Activated CD4-positive, CD25-positive, alpha-beta regulatory T cell treated with anti-CD3 and anti-CD28 coated beads, Interleukin-2, amount 50 U/mL, for 24 hours (primary cell): ENCODE measurements around the gene MREG.
A peak's percentile ranks its signal among the peaks of the same experiment; 100 is the strongest.
"Not testable (repeated sequence)": the region's sequence is repeated elsewhere in the genome, so short reads cannot be mapped to it uniquely, and the experiment has no call there.

ENCODE experiments used
- ATAC-seq, 2 donors: fragments of 150-1000 bp; cut with Tn5 transposase; one replicate each; pipeline ENCODE4 v1.10.0; 2021; ENCODE audit warnings: mild to moderate bottlenecking in 1 of 2, moderate library complexity in 1 of 2

The MREG gene

GRCh38 chr2:215957354-215958122, 55.8 kb downstream of the MREG start:
- not testable (repeated sequence) for ATAC-seq

- no peak for ATAC-seq
Observed at GRCh38 chr2:215952860-215953637, 60.3 kb downstream of the MREG start.

GRCh38 chr2:215951558-215951957, 61.8 kb downstream of the MREG start:
- ATAC-seq: no peak

GRCh38 chr2:215949991-215950404, 63.4 kb downstream of the MREG start:
- ATAC-seq: peak; percentile 38 to 65

- ATAC-seq: no peak
Observed at GRCh38 chr2:215948051-215948450, 65.3 kb downstream of the MREG start.

- no peak for ATAC-seq
Observed at GRCh38 chr2:215946586-215946985, 66.8 kb downstream of the MREG start.

- no peak for ATAC-seq
Observed at GRCh38 chr2:215942194-215942593, 71.2 kb downstream of the MREG start.

GRCh38 chr2:215941726-215942125, 71.6 kb downstream of the MREG start:
- ATAC-seq: no peak

- ATAC-seq: no peak
Observed at GRCh38 chr2:215940645-215941184, 72.6 kb downstream of the MREG start.

- ATAC-seq: no peak
Observed at GRCh38 chr2:215937190-215937589, 76.2 kb downstream of the MREG start.

- no peak for ATAC-seq
Observed at GRCh38 chr2:215933151-215933550, 80.2 kb downstream of the MREG start.

GRCh38 chr2:215931256-215931903, 82.0 kb downstream of the MREG start:
- ATAC-seq: peak; percentile 45 to 51

- ATAC-seq: no peak
Observed at GRCh38 chr2:215930505-215931253, 82.7 kb downstream of the MREG start.

- ATAC-seq: no peak
Observed at GRCh38 chr2:215929602-215930335, 83.6 kb downstream of the MREG start.

- no peak for ATAC-seq
Observed at GRCh38 chr2:215928086-215928485, 85.3 kb downstream of the MREG start.

GRCh38 chr2:215926992-215927391, 86.4 kb downstream of the MREG start:
- not testable (repeated sequence) for ATAC-seq

- ATAC-seq: no peak
Observed at GRCh38 chr2:215921895-215922294, 91.5 kb downstream of the MREG start.

GRCh38 chr2:215920244-215921100, 92.9 kb downstream of the MREG start:
- ATAC-seq: peak; percentile 67 to 69

GRCh38 chr2:215919624-215920243, 93.6 kb downstream of the MREG start:
- no peak for ATAC-seq

GRCh38 chr2:215918901-215919599, 94.3 kb downstream of the MREG start:
- ATAC-seq: no peak
